Osteoblast (primary cell): ENCODE data around the gene OGA. TPM values are rescaled to one million over a fixed set of nuclear protein-coding genes. Genes with fewer than 3 reads are reported as not detected.
"Not testable (repeated sequence)": the region's sequence is repeated elsewhere in the genome, so short reads cannot be mapped to it uniquely, and the experiment has no call there.

Experiments
- DNase-seq: peaks from one replicate; pipeline ENCODE4 v3.0.0; 2011; ENCODE audit warnings: low spot score, mixed read lengths; ENCODE audit not compliant: insufficient read length; ENCODE audit errors: missing footprints
- H2AFZ ChIP-seq: 2 replicates; pipeline ENCODE4 v1.6.0; 2011; ENCODE audit warnings: mild to moderate bottlenecking, low read length
- H3K27ac ChIP-seq: 2 replicates; pipeline ENCODE4 v1.5.1; 2011; ENCODE audit warnings: mild to moderate bottlenecking, low read depth, low read length, moderate library complexity
- H3K27me3 ChIP-seq: 2 replicates; pipeline ENCODE4 v1.6.0; 2012; ENCODE audit warnings: mild to moderate bottlenecking, control low read depth, inconsistent platforms, low read length, moderate library complexity; ENCODE audit not compliant: insufficient read depth
- H3K36me3 ChIP-seq: 2 replicates; pipeline ENCODE4 v1.5.1; 2011; ENCODE audit warnings: mild to moderate bottlenecking, low read length, control low read depth, moderate library complexity; ENCODE audit not compliant: insufficient read depth
- H3K4me1 ChIP-seq: 2 replicates; pipeline ENCODE4 v1.5.1; 2011; ENCODE audit warnings: mild to moderate bottlenecking, low read length, control low read depth, moderate library complexity; ENCODE audit not compliant: insufficient read depth
- H3K4me2 ChIP-seq: 2 replicates; pipeline ENCODE4 v1.6.0; 2011; ENCODE audit warnings: mild to moderate bottlenecking, low read length; ENCODE audit not compliant: insufficient read depth
- H3K4me3 ChIP-seq: fragments of 200-600 bp; sonication (generic); 3 replicates; pipeline ENCODE4 v1.5.1; 2012; ENCODE audit warnings: mild to moderate bottlenecking, low read length, inconsistent platforms; ENCODE audit not compliant: insufficient read depth
- H3K79me2 ChIP-seq: 2 replicates; pipeline ENCODE4 v1.6.0; 2012; ENCODE audit warnings: mild to moderate bottlenecking, low read length, control low read depth, inconsistent platforms; ENCODE audit not compliant: insufficient read depth
- H3K9me3 ChIP-seq: 2 replicates; pipeline ENCODE4 v1.5.1; 2011; ENCODE audit warnings: low read depth, low read length, control low read depth
- H4K20me1 ChIP-seq: 2 replicates; pipeline ENCODE4 v1.6.0; 2012; ENCODE audit warnings: mild to moderate bottlenecking, low read length, control low read depth; ENCODE audit not compliant: insufficient read depth
- total RNA-seq: library from RNA; depleted of rRNA; stranded (reverse); fragments of >200 nt; gene quantifications from 2 replicates; pipeline ENCODE4 v1.2.3, GENCODE V29; 2012
- TF ChIP-seq, protein P1 (sequence below): IDR thresholded peaks from 2 replicates; pipeline ENCODE4 v1.5.1; 2011; ENCODE audit warnings: mild to moderate bottlenecking, low read depth, low read length, moderate library complexity; ENCODE audit errors: extremely low read depth

Gene OGA
- total RNA-seq, 1 donor = 121 TPM

DNA sequence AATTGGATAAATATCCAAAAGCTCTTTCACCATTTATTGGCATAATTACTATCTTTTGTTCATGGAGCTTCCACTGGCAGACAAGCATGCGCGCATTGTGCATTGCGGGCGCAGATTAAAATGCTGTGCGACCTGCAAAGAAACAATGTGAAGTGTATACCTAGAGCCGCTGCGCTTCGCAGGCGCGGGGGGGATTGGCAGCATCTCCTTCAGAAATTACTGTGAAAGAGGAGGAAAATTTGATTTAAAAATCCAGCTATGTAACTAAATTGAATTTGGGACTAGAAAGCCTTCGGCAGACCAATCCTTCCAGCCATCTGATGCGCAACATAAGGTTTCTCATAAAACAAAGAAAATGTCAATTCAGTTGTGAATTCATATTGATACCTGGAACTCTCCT is 24.7 kb downstream of the OGA start:
- Histone ChIP-seq H3K36me3 (peaks cover 91% of the 10 kb centered on the region), H4K20me1 (peaks cover 41% of the 10 kb centered on the region), H2AFZ (no peak overlapping the region), H3K27ac (no peak overlapping the region), H3K4me3 (no peak overlapping the region), H3K27me3 (no peaks in the 10 kb centered on the region), H3K79me2 (peaks cover 57% of the 10 kb centered on the region), H3K4me1 (no peaks in the 10 kb centered on the region), H3K9me3 (no peaks in the 10 kb centered on the region), H3K4me2 (no peak overlapping the region)
- DNase-seq = peak; percentile 32
- TF ChIP-seq, protein P1, sequence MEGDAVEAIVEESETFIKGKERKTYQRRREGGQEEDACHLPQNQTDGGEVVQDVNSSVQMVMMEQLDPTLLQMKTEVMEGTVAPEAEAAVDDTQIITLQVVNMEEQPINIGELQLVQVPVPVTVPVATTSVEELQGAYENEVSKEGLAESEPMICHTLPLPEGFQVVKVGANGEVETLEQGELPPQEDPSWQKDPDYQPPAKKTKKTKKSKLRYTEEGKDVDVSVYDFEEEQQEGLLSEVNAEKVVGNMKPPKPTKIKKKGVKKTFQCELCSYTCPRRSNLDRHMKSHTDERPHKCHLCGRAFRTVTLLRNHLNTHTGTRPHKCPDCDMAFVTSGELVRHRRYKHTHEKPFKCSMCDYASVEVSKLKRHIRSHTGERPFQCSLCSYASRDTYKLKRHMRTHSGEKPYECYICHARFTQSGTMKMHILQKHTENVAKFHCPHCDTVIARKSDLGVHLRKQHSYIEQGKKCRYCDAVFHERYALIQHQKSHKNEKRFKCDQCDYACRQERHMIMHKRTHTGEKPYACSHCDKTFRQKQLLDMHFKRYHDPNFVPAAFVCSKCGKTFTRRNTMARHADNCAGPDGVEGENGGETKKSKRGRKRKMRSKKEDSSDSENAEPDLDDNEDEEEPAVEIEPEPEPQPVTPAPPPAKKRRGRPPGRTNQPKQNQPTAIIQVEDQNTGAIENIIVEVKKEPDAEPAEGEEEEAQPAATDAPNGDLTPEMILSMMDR = no peak

DNA sequence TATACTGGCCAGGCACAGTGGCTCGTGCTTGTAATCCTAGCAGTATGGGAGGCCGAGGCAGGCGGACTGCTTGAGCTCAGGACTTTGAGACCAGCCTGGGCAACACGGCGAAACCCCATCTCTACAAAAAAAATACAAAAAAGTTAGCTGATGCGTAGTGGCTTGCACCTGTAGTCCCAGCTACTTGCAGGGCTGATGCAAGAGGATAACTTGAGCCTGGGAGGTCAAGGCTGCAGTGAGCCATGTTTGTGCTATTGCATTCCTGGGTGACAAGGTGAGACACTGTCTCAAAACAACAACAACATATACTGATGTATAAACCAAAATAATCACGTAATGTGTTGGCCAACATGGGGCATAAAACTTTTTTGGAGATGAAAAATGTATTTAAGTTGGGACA is 28.6 kb downstream of the OGA start:
- Histone ChIP-seq H3K4me2 (no peak overlapping the region), H3K9me3 (no peaks in the 10 kb centered on the region), H3K36me3 (peaks cover 87% of the 10 kb centered on the region), H3K27ac (no peak overlapping the region), H4K20me1 (peaks cover 21% of the 10 kb centered on the region), H3K4me3 (no peak overlapping the region), H2AFZ (no peak overlapping the region), H3K79me2 (peaks cover 37% of the 10 kb centered on the region), H3K27me3 (no peaks in the 10 kb centered on the region), H3K4me1 (no peaks in the 10 kb centered on the region)
- TF ChIP-seq, protein P1 = no peak
- DNase-seq = no peak

DNA sequence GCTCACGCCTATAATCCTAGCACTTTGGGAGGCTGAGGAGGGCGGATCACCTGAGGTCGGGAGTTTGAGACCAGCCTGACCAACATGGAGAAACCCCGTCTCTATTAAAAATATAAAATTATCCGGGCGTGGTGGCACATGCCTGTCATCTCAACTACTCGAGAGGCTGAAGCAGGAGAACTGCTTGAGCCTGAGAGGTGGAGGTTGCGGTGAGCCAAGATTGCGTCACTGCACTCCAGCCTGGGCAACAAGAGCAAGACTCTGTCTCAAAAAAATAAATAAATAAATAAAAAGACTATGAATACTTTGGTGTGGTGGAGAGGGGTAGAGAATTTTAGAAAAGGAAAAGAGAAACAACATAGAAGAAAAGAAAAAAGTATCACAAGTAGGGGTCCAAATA is 29.0 kb downstream of the OGA start:
- H3K27ac ChIP-seq, H2AFZ ChIP-seq, DNase-seq, H3K4me2 ChIP-seq, H3K4me1 ChIP-seq, H3K4me3 ChIP-seq, H3K9me3 ChIP-seq, H3K27me3 ChIP-seq: not testable (repeated sequence)
- peaks cover 34% of the 10 kb centered on the region for H3K79me2 ChIP-seq
- H4K20me1 ChIP-seq = peaks cover 17% of the 10 kb centered on the region
- H3K36me3 ChIP-seq = peaks cover 87% of the 10 kb centered on the region

DNA sequence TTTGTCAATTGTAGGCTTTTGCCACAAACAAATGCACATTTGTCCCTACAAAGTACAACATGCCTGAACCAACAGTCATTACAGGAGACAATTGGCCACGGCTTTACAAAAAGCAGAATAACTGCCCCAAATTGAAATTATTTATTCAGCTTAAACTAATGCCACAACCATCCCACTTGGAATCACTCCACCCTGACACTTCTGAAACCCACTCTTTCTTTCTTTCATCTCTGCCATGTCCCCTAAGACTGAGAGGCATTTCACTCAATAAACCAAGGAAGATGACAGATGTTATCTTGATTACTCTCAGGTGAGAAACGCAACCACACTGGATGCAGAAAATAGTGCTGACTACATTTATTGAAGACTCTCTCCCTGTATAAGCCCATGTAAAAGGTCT is 32.4 kb downstream of the OGA start:
- DNase-seq = no peak
- no peaks in the 10 kb centered on the region for H3K27me3 ChIP-seq
- peaks cover 25% of the 10 kb centered on the region for H3K79me2 ChIP-seq
- H3K4me1 ChIP-seq = peaks cover 21% of the 10 kb centered on the region
- no peaks in the 10 kb centered on the region for H3K9me3 ChIP-seq
- peaks cover 11% of the 10 kb centered on the region for H4K20me1 ChIP-seq
- H3K27ac ChIP-seq = no peak overlapping the region
- H3K4me2 ChIP-seq = no peak overlapping the region
- TF ChIP-seq, protein P1 = no peak
- peaks cover 60% of the 10 kb centered on the region for H3K36me3 ChIP-seq
- H2AFZ ChIP-seq = no peak overlapping the region
- no peak overlapping the region for H3K4me3 ChIP-seq
